B cell (primary cell): ENCODE data around the gene LRRK2.

Experiments
- CTCF ChIP-seq: fragments of 200-600 bp; IDR thresholded peaks from one replicate; pipeline ENCODE4 v1.8.0; 2022; ENCODE audit warnings: antibody characterized with exemption, mild to moderate bottlenecking
- EZH2 ChIP-seq: IDR thresholded peaks from 2 replicates; pipeline ENCODE4 v1.6.1; 2012; ENCODE audit warnings: borderline replicate concordance, low read depth, mild to moderate bottlenecking, moderate library complexity, low read length; ENCODE audit not compliant: insufficient read depth, poor library complexity, severe bottlenecking

- TF ChIP-seq CTCF, result no peak
- no peak for TF ChIP-seq EZH2
Measured at GRCh38 chr12:40399656-40400055, 174.9 kb downstream of the LRRK2 start.
